Stimulated activated CD4-positive, alpha-beta T cell treated with anti-CD3 and anti-CD28 coated beads, Interleukin-15, amount 100 ng/mL, for 48 hours (primary cell): Measurements from ENCODE around the gene XRCC4.
"Not testable (repeated sequence)": the region's sequence is repeated elsewhere in the genome, so short reads cannot be mapped to it uniquely, and the experiment has no call there.

ENCODE experiments used
- DNase-seq, 2 donors: peaks; one replicate each; pipeline ENCODE4 v3.0.0-alpha.2; 2020; ENCODE audit warnings: low read depth in 2 of 2

XRCC4 gene

DNA sequence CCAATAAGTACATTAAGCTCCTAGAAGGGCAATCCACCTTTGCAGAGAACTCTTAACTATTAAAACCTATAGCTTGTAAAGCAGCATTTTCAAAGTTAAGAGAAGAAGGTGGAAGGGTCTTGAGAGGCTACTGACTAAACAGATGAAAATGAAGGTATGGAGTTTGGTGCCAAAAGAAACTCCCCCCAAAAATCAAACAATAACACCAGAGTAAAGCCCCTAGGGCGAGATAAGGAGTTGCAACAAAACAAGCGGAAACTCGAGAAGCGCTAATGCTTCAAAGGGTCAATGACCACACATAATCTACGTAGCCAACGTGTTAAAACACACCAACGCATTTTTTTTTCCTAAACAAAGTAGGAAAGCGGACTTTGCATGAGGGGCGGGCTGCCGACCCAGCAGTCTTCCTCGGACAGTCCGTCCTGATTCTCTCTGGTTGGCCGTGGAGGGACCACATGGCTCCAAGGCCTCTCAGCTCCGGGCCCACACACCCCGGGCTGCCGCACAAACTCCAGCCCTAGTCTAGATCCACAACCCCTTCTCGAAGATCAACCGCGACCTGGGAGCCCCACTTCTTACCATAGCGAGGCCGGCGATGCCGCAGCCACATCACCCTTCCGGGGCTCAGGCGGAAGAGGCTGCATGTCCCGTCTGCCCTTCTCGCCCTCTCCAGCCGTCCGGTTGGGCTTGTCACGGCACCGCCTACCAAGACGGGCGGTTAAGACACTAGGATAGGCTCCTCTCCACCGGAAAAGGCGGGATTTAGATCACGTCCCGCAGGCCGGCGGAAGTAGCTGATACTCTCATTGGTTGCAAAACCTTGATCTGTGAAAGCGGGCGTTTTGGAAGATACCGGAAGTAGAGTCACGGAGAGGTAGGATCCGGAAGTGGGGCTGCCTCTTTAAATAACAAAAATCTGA lies at the start of gene XRCC4, which contains the start of gene TMEM167A:
Gene XRCC4, plus strand, starts transcription at position 806 of the 920 bp plus-strand sequence. CDS start 27,373 bp downstream, outside the sequence.
Gene TMEM167A, minus strand, starts transcription at position 653 of the 920 bp plus-strand sequence. Its CDS starts 71 bp downstream, at position 582.
- DNase-seq: peak; percentile 89 to 93

DNA sequence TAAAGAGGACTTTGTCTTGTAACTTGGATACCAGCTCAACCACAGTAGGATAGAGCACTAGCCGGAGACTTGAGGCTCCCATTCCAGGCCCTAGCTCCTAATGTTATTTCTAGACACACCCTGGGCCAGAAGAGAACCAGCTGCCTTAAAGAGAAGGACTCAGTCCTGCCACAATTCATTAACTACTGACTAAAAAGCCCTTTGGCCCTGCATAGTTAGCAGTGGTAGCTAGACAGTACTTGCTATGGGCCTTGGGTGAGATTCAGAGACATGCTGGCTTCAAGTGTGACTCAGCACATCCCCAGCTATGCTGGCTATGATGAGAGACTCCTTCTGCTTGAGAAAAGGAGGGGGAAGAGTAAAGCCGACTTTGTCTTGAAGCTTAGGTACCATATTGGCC lies 47.4 kb upstream of the XRCC4 start:
- DNase-seq: no peak

- DNase-seq: no peak
These were observed 46.0 kb upstream of the XRCC4 start for GRCh38 chr5:83031381-83031780.

DNA sequence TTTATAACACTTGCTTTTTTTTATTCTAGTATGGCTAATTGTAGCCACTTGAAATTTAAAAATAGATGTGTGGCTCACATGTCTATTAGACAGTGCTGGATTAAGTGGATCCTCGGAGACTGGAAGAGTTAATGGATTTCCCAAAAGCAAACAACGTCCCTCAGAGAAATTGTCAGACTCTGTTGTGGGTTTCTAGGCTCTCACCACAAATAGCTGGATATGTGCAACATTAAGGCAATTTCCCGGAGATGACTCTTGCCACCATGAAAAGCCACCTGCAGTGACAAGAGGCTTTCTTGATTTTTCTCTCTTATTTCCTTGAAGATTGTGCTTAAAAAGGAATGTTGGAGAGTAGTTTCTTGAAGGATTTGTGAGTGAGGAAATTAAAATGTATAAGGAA lies 43.3 kb upstream of the XRCC4 start:
- no peak for DNase-seq

DNA sequence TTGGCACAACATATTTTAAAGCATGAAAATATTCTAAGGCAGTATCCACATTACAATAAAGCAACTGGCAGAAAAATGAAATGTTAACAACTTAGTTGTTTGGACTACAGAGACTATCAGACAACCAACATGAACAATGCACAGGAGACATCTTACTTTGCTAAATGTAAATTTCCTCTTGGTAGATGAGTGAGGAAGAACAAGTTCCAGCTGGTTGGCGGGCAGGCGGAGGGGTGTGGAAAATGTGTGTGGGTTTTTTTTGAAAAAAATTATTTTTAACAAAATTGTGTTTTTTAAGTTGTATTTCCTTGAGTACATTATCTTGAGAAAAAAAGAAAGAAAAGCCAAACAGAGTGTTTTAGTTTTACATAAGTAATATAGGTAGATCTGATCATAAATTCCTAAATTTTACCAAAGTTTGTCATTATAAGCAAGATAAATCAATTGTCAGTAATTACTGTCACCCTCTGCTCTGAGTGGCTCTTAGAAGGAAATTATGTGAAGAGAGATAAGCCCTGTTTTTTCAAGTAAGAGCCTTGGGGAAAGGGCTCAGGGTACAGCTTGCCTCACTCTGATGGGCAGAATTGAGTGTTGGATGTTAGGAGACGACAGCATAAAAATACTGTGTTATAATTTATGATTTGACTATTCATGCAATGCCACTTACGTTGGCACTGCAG lies 42.7 kb upstream of the XRCC4 start:
- no peak for DNase-seq

DNA sequence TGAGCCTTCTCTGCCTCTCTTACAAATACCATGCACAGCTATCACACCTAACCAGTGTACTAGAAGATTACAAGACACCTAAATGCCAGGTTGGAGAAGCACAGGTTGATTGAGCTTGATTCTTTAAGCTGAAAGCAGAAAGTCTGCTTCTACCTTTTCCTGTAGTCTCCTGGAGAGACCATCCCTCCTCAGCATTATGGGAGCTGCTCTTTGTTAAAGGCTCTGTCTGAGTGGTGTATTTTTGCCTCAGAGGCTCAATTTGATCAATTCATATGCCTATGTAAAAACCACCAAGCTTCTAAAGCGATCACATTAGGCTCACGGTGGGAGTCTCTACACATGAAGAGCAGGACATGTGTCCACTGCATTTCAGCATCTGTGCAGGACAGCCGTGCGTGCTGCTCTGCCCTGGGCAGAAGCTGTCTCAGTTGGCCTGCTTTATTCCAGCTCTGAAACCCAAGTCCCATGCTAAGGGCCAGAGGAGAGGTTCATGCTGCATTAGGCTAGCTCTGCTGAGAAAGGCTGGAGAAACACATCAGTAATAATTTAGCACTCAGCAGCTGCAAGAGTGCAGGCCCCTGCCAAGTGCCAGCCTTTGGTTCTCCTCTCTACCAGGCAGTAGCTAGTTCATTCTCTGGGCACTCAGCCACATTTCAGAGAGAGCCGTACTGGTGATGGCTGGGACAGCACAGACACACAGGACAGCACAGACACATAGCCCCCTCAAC lies 41.8 kb upstream of the XRCC4 start:
- no peak for DNase-seq

GRCh38 chr5:83036991-83037575 lies 40.3 kb upstream of the XRCC4 start:
- DNase-seq: no peak

GRCh38 chr5:83038924-83039323 lies 38.4 kb upstream of the XRCC4 start:
- DNase-seq: no peak

- no peak for DNase-seq
These were observed 34.8 kb upstream of the XRCC4 start for GRCh38 chr5:83042507-83042906.

- no peak for DNase-seq
These were observed 32.4 kb upstream of the XRCC4 start for GRCh38 chr5:83044926-83045325.

- DNase-seq: no peak
These were observed 29.1 kb upstream of the XRCC4 start for GRCh38 chr5:83048277-83048676.

GRCh38 chr5:83048811-83049210 lies 28.5 kb upstream of the XRCC4 start:
- no peak for DNase-seq

GRCh38 chr5:83049370-83049885 lies 27.9 kb upstream of the XRCC4 start:
- DNase-seq: no peak

- DNase-seq: no peak
These were observed 26.5 kb upstream of the XRCC4 start for GRCh38 chr5:83050723-83051340.

- DNase-seq: no peak
These were observed 22.2 kb upstream of the XRCC4 start for GRCh38 chr5:83055166-83055565.

DNA sequence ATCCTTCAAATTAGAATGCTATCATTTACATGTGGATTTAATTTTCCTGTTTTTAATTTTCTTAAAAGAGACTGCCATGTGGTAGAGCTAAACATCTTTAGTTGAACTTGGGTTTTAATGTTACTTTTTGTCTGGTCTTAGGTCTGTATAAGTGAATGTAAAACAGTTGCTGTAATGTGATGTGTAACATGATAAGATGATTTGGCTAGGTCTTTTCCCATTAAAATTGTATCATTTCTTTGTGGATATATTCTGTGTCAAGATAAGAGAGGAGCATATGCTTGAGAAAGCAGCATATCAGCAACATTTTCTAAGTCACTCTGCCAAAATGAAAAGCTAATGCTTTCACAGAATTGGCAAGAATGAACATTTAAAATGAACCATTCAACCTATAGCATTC lies 18.6 kb upstream of the XRCC4 start:
- DNase-seq: no peak

- no peak for DNase-seq
These were observed 18.0 kb upstream of the XRCC4 start for GRCh38 chr5:83059341-83059740.

- no peak for DNase-seq
These were observed 10.7 kb upstream of the XRCC4 start for GRCh38 chr5:83066548-83067110.

GRCh38 chr5:83067377-83067776 lies 10.0 kb upstream of the XRCC4 start:
- not testable (repeated sequence) for DNase-seq

GRCh38 chr5:83069096-83069799 lies 8.1 kb upstream of the XRCC4 start:
- no peak for DNase-seq
